ENCODE results near the gene ACKR1. TPM values are rescaled to one million over a fixed set of nuclear protein-coding genes. Genes with fewer than 3 reads are reported as not detected.
A peak's percentile ranks its signal among the peaks of the same experiment; 100 is the strongest.

The ACKR1 gene
- total RNA-seq, 1 experiment from 2014 or later: not detected

DNA sequence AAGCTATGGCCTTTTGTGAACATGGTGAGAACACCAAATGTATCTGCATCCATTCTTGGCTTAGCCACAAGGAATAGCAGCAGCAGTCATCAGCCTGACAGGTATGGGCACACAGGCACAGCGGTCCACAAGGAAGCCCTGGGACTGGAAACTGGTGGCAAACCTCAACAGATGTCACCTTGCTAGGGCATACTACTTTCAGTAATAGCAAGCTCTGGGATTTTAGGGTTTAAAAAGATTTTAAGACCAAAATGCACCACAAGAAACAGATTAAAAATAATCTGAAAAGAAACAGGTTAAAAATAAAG lies 43.0 kb upstream of the ACKR1 start:
- Histone ChIP-seq H3K36me3 (ENCODE audit: control insufficient read depth, insufficient read depth, low read length) (no peaks in the 10 kb centered on the region), H3K4me3 (ENCODE audit: low read depth in 2 of 2, low read length in 2 of 2) (no peak overlapping the region), H3K27ac (ENCODE audit: low read length) (no peak overlapping the region), H3K4me1 (ENCODE audit: control insufficient read depth, insufficient read depth, low read length) (no peaks in the 10 kb centered on the region), H3K27me3 (ENCODE audit: control insufficient read depth, insufficient read depth, low read length) (peaks cover 11% of the 10 kb centered on the region), H3K9me3 (ENCODE audit: control insufficient read depth, insufficient read depth, low read depth, low read length) (no peaks in the 10 kb centered on the region)
- ChIA-PET CTCF (interaction anchor here (0.6 to 1.4 kb wide), 3 partner anchors 36 to 729 kb away, joined by 3 to 6 read pairs (median 4); no protein-coding TSS in a partner anchor), POLR2A (interaction anchor here (0.6 kb wide), 1 partner anchor 606 kb away, joined by 3 read pairs; no protein-coding TSS in a partner anchor)
- intact Hi-C loops (cut with micrococcal nuclease; ENCODE audit: unreplicated experiment): loop anchor here (1.0 to 10.0 kb wide), 3 partner anchors 36 to 733 kb away; no protein-coding TSS in a partner anchor
- DNase-seq (ENCODE audit: low read depth, low spot score) (no peak), ATAC-seq (peak; percentile 41; the same call in 1 of the 2 replicates)
- no peak for TF ChIP-seq SIN3A (IDR thresholded peaks at IDR 0.05; ENCODE audit: borderline replicate concordance, insufficient read depth, low read depth, low read length)
- no TSS peak for BruUV-seq (replicated peaks)
- in situ Hi-C loops (cut with HindIII; ENCODE audit: low pct_unique_long_range_greater_than_20kb, low sequenced_read_pairs): no loop called here

DNA sequence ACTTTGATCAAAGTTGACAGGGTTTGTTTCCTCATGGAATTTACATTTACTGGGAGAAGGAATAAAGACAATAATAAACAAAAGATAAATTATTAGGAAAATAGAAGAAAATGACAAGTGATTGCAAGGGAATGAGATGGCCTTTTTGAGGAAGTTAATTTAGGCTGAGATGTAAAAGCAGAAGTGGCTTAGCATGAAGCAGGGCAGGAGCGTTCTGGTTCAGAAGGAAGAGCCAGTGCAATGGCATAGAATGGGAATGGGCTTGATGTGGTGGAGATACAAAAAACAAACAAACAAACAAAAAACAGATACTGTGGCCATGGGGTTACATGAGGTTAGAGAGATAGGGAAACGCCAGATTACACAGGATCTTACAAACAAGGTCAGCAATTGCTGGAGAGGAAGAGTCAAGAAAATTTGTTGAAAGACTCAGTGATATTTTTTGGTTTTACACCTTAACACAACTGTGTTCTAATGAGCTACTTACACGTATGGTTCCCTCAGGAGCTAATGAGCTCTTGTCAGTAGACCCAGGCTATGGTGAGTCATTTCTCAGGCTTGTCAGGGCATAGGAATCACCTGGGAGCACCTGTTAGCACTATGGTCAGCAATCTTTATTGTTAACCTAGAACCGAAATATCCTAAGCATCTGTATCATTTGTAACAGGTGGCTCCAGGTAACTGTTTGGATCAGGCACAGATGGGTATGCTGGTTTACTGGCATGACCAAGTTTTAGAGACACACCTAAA lies 42.0 kb upstream of the ACKR1 start:
- Histone ChIP-seq H3K36me3 (ENCODE audit: control insufficient read depth, insufficient read depth, low read length) (no peaks in the 10 kb centered on the region), H3K4me1 (ENCODE audit: control insufficient read depth, insufficient read depth, low read length) (no peaks in the 10 kb centered on the region), H3K27me3 (ENCODE audit: control insufficient read depth, insufficient read depth, low read length) (peaks cover 15% of the 10 kb centered on the region), H3K4me3 (ENCODE audit: low read depth in 2 of 2, low read length in 2 of 2) (no peak overlapping the region), H3K9me3 (ENCODE audit: control insufficient read depth, insufficient read depth, low read depth, low read length) (no peaks in the 10 kb centered on the region), H3K27ac (ENCODE audit: low read length) (no peak overlapping the region)
- in situ Hi-C loops (cut with HindIII; ENCODE audit: low pct_unique_long_range_greater_than_20kb, low sequenced_read_pairs) (no loop called here), intact Hi-C loops (cut with micrococcal nuclease; ENCODE audit: unreplicated experiment) (loop anchor here (5.0 to 10.0 kb wide), 2 partner anchors 35 to 732 kb away; no protein-coding TSS in a partner anchor)
- BruUV-seq (replicated peaks): no TSS peak
- POLR2A ChIA-PET: no interaction called here
- no peak for TF ChIP-seq SIN3A (IDR thresholded peaks at IDR 0.05; ENCODE audit: borderline replicate concordance, insufficient read depth, low read depth, low read length)
- TF ChIP-seq, protein P1, sequence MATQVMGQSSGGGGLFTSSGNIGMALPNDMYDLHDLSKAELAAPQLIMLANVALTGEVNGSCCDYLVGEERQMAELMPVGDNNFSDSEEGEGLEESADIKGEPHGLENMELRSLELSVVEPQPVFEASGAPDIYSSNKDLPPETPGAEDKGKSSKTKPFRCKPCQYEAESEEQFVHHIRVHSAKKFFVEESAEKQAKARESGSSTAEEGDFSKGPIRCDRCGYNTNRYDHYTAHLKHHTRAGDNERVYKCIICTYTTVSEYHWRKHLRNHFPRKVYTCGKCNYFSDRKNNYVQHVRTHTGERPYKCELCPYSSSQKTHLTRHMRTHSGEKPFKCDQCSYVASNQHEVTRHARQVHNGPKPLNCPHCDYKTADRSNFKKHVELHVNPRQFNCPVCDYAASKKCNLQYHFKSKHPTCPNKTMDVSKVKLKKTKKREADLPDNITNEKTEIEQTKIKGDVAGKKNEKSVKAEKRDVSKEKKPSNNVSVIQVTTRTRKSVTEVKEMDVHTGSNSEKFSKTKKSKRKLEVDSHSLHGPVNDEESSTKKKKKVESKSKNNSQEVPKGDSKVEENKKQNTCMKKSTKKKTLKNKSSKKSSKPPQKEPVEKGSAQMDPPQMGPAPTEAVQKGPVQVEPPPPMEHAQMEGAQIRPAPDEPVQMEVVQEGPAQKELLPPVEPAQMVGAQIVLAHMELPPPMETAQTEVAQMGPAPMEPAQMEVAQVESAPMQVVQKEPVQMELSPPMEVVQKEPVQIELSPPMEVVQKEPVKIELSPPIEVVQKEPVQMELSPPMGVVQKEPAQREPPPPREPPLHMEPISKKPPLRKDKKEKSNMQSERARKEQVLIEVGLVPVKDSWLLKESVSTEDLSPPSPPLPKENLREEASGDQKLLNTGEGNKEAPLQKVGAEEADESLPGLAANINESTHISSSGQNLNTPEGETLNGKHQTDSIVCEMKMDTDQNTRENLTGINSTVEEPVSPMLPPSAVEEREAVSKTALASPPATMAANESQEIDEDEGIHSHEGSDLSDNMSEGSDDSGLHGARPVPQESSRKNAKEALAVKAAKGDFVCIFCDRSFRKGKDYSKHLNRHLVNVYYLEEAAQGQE (IDR thresholded peaks at IDR 0.05; ENCODE audit: insufficient read depth in 1 of 2, low read depth in 2 of 2, low read length in 1 of 2): no peak
- TF ChIP-seq POLR2AphosphoS5 (IDR thresholded peaks at IDR 0.05; ENCODE audit: low read depth, low read length): no peak
- TF ChIP-seq, protein P2, sequence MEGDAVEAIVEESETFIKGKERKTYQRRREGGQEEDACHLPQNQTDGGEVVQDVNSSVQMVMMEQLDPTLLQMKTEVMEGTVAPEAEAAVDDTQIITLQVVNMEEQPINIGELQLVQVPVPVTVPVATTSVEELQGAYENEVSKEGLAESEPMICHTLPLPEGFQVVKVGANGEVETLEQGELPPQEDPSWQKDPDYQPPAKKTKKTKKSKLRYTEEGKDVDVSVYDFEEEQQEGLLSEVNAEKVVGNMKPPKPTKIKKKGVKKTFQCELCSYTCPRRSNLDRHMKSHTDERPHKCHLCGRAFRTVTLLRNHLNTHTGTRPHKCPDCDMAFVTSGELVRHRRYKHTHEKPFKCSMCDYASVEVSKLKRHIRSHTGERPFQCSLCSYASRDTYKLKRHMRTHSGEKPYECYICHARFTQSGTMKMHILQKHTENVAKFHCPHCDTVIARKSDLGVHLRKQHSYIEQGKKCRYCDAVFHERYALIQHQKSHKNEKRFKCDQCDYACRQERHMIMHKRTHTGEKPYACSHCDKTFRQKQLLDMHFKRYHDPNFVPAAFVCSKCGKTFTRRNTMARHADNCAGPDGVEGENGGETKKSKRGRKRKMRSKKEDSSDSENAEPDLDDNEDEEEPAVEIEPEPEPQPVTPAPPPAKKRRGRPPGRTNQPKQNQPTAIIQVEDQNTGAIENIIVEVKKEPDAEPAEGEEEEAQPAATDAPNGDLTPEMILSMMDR (IDR thresholded peaks at IDR 0.05): no peak
- no peak for TF ChIP-seq TCF7L2 (IDR thresholded peaks at IDR 0.05; ENCODE audit: low read depth, low read length)
- CTCF ChIA-PET: interaction anchor here (1.3 kb wide), 1 partner anchor 51 kb away, joined by 4 read pairs; no protein-coding TSS in a partner anchor
- DNase-seq (ENCODE audit: low read depth, low spot score) (no peak), ATAC-seq (no peak)

Data from Panc1 (cell line).